Amniotic epithelial cell (primary cell): ENCODE results near the gene JMJD4.

Source experiments
- DNase-seq: peaks from one replicate; pipeline ENCODE4 v3.0.0-alpha.2; 2010; ENCODE audit warnings: low read depth

The JMJD4 gene

GRCh38 chr1:227685807-227686206 lies 49.3 kb downstream of the JMJD4 start:
- DNase-seq, result no peak
